Measurements from ENCODE around the gene ITSN1.
"Not testable (repeated sequence)": the region's sequence is repeated elsewhere in the genome, so short reads cannot be mapped to it uniquely, and the experiment has no call there.

ITSN1 gene

DNA sequence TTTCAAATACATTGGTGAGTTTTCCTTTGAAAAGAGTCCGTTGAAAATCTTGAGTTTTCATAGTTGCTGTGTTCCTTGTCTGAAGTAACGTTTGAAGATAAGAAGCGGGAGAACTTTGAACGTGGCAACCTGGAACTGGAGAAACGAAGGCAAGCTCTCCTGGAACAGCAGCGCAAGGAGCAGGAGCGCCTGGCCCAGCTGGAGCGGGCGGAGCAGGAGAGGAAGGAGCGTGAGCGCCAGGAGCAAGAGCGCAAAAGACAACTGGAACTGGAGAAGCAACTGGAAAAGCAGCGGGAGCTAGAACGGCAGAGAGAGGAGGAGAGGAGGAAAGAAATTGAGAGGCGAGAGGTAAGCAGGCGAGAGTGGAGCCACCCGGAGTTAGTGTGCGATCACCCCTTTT lies 129.7 kb downstream of the ITSN1 start:
- DNase-seq (ENCODE audit: low read depth) = no peak

- no peak for DNase-seq (ENCODE audit: low read depth)
Measured at GRCh38 chr21:33774551-33774950, 132.2 kb downstream of the ITSN1 start.

DNA sequence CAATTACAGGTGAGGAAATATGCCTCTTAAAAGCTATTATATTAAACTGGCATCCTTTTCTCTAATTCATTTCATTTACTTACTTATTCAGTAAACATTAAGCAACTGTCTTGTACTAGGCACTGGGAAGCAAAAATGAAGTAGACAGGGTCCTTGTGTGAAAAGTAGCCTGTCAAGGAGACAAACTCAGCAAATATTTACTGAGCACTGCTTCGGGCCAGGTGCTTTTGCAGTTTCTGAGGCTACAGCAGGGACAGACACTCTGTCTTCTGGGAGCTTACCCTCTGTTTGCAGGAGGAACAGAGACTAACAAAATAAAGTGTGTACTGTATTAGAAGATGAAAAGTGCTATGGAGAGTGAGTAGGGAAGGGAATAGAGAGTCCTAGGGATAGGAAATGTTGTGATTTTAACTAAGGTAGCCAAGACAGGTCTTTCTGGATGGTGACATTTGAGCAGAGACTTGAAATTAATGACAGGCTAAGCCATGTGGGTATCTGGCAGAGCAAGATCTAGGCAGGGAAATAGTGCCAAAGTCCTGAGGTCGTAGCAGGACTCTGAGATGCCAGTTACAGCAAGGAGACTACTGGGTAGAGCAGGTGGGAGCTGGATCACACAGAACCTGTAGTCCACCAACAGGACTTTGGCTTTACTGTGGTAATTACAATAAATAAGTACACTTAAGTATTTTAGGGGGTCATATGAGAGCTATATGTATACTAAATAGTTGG lies 133.0 kb downstream of the ITSN1 start:
- DNase-seq (ENCODE audit: low read depth) = no peak

DNA sequence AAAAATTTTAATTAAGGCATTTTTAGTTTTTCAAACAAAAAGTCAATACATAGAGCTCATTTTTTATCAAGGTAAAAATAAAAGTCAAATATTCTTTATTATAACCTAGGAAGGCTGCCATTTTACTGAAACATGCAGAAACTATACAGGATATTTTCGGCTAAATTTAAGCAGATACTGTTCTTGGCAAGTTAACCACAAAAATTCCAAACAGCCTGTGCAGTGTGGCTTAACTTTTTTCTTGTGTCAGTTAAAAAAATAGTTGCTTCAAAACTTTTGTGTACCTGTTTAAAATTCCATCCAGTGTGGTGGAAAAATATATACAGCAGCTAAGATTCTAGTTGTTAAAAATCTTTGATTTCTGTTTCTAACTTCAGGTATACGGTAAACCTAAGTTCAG lies 138.3 kb downstream of the ITSN1 start:
- DNase-seq (ENCODE audit: low read depth) = no peak

- no peak for DNase-seq (ENCODE audit: low read depth)
Measured at GRCh38 chr21:33781121-33781520, 138.8 kb downstream of the ITSN1 start.

DNA sequence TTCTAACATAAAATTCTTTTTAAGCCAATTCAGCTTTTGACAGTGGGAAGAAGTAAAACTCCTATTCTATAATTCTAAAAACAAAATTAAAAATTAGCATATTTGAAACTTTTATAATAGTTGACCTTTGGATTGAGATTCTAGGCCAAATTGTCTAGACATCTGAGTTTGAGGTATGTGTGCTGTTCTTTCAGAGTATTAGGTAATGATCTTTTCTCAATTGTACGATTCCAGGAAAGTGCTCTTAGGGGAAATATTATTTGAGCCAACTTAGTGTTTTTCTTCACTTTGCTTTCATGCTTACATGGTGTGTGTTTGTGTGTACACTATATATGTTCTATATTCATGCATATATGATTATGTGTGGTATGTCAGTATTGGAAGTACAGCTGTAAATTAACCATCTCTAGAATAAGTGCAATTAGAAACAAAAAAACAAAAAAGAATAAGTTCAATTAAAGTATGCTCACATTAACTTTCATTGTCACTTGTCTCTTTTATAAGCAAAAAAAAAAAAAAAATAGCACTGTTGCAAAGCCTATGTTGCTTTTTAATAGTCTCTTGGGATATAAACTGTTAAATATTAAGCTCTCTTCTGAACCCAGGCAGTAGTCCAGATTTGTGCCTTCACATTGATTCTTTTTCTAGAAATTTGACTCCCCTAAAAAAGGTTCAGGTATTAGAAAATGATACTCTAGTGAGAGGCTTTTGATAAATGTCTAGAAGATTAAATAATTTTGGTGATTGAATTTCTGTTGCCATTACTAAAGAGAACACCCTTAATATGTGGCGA lies 141.1 kb downstream of the ITSN1 start:
- DNase-seq (ENCODE audit: low read depth) = no peak

GRCh38 chr21:33787431-33787830 lies 145.1 kb downstream of the ITSN1 start:
- no peak for DNase-seq (ENCODE audit: low read depth)

DNA sequence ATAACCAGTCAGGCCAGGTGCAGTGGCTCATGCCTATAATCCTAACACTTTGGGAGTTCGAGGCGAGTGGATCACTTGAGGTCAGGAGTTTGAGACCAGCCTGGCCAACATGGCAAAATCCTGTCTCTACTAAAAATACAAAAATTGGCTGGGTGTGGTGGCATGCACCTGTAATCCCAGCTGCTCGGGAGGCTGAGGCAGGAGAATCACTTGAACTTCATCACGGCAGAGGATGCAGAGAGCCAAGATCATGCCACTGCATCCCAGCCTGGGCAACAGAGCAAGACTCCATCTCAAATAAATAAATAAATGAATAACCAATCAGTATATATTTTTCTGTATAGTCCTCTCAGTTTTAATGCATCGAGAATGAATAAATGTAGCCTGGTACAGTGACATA lies 146.1 kb downstream of the ITSN1 start:
- DNase-seq (ENCODE audit: low read depth) = not testable (repeated sequence)

DNA sequence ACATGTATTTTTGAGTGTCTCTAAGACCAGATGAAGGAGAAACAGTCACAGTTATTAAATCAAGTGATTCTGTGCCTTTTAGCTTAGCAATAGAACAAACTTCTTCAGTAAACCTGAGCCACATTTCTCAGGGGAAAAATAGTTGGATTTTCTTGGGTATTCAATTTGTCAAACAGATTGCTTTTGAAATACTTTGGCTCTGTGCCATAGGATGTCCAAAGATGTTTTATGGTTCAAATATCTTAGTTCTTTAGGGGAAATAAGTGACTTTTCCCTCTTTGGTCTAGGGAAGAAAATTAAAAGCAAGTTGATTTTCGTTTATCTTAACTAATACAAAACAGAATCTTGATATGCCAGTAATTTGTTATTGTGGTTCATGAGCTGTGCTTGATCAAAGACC lies 147.4 kb downstream of the ITSN1 start:
- DNase-seq (ENCODE audit: low read depth) = peak; percentile 20

DNA sequence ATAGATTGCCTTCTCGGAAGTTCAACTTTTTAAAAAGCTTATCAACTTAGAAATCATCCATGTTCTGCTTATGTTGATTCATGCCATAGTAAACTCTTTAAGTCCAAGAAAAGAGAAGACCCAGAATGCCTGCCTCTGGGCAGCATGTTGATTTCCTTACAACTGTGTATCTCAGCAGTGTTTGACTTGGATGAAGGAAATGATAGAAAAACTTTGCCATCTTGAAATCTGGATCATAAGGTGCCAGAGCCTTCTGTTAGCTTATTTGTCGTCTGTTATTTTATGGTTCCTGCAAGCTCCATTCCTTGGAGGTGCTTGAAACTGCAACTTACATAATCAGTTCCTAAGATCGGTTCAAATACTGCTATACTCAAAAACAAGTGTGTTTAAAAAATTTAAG lies 148.8 kb downstream of the ITSN1 start:
- no peak for DNase-seq (ENCODE audit: low read depth)

DNA sequence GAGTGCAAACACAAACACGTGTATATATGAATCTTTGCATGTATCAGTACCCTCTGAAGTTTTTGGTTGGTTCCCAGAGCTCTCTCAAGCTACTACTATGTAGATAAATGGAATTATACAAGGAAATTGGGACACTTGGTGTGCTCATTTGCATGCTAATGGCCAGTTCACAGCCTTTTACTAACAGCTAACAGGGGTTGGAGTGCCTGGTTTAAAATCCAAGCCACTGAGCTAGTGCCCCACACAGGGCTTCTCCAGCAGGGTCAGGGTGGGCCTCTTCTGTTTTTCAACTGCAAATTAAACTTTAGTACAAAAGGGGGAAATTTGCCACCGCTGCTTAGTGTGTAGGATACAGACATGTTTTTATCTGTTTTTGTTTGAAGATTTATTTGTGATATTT lies 152.3 kb downstream of the ITSN1 start:
- DNase-seq (ENCODE audit: low read depth) = no peak

DNA sequence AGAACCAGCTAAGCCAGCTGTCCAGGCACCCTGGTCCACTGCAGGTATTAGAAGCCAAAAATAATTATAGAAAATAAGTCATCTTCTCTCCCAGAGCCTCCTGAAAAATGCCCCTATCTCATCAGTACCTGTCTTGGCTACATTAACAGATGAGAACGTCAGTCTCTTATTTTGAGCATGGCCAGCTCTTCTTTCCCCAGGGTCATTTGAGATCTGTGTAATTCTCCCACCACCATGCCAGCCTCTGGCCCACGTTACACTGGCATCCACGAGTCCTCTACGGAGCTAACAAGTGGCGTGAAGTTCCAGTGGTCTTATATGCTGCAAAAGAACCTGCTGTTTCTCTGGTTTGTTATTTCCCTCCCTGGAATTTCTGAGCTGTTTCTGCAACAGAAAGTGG lies 155.3 kb downstream of the ITSN1 start:
- no peak for DNase-seq (ENCODE audit: low read depth)

- peak; percentile 5 for DNase-seq (ENCODE audit: low read depth)
Measured at GRCh38 chr21:33799378-33800090, 157.2 kb downstream of the ITSN1 start.

DNA sequence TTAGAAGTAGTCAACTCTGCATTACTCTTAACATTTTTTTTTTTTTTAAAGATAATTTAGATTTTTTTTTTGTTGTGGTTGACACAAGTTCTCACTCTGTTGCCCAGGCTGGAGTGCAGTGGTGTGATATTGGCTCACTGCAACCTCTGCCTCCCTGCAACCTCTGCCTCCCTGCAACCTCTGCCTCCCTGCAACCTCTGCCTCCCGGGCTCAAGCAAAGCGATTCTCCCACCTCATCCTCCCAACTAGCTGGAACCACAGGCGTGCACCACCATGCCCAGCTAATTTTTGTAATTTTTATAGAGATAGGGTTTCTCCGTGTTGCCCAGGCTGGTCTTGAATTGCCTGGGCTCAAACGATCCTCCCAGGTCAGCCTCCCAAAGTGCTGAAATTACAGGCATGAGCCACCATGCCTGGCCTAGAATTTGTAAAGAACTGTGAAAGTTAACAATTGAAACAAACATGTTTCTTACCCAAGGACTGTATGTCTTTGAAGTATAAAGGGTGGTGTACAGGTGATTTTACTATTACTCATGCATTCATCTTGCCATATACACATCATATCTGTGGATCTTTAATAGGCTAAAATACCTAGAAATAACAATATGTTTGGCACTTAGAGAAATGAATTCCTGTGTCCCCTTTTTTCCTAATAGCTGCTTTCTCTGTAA lies 158.6 kb downstream of the ITSN1 start:
- no peak for DNase-seq (ENCODE audit: low read depth)

DNA sequence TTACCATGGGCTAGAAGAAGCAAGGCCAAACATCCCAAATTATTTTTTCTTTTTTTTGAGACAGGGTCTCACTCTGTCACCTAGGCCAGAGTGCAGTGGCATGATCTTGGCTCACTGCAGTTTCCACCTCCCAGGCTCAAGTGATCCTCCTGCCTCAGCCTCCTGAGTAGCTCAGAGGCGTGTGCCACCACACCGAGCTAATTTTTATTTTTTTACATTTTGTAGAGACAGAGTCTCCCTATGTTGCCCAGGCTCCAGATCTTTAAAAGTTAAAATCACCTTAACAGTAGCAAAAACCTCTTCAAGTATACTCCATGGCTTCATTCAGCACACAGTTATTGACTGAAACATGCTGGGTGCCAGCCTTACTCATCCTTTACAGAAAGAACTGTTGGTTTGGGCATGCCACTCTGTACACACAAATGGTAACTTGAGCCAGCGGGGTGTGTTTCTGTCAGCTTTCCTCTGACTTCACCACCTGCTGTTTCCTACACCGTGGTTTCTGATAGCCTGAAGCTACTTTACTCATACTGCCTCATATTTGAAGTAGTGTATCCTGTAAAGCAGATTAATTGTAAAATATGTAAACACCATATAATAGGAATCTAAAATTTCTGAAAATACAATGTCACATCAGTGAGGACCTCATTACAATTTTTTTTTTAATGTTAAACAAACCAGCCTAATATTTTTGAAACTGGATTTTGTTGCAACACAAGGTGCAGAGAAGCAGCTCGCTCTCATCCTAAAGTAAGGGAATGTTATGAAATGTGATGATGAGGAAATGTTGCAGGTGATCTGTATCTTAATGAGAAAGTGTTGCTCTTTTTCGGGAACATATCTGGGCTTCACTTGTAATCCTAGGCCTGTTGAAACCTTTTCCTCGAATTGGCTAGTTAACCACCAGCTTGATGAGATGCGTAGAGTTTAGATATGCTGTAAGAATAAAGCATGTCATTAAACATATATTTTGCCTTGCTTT lies 159.4 kb downstream of the ITSN1 start:
- peak; percentile 38 for DNase-seq (ENCODE audit: low read depth)

DNA sequence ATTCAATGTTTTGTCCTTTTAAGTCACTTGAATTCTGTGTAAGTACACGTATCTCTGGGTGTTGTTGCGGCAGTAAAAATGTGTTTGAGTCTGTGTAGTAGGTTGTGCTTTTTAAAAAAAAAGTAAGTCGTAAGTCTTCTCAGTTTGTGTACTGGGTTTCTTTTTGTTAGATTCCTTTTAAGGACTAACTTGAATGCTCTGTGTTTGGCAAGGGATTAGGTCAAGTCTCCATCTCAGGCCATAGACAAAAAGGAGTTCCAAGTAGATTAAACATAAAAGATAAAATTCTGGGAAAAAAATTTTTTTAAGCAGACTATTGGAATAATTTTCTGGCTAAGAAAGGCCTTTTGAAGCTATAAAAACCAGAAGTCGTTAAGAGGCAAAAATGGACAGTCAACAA lies 160.2 kb downstream of the ITSN1 start:
- DNase-seq (ENCODE audit: low read depth) = no peak

DNA sequence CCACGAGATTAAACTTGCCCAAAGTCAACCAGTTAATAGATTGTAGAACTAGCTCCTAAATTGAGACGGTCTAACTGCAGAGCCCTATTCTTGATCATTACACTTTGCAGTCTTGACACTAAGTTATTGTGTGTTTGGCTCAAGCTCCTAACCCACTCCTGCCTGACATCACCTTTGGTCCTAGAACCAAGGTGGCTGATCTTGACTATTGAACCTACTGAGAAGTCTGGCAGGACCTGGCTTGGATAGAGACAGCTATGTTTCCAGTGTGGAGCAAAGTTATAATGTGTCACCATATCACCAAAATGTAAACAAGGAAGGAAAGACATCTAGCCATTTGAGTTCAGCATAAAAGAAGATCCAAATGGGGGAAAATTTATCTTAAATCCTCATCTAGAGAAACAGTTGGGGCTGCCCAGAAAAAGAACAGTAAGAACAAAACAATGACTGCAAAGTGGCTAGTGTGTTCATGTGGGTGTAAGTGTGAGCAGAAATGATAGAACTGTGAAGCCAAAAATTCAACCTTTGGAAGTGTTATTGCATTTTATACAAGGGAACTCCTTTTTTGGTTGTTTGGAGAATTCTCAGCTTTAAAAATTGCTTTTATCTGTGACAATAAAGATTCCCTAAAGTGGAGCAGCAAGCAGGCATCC lies 166.5 kb downstream of the ITSN1 start:
- no peak for DNase-seq (ENCODE audit: low read depth)

- no peak for DNase-seq (ENCODE audit: low read depth)
Measured at GRCh38 chr21:33810766-33811165, 168.5 kb downstream of the ITSN1 start.

DNA sequence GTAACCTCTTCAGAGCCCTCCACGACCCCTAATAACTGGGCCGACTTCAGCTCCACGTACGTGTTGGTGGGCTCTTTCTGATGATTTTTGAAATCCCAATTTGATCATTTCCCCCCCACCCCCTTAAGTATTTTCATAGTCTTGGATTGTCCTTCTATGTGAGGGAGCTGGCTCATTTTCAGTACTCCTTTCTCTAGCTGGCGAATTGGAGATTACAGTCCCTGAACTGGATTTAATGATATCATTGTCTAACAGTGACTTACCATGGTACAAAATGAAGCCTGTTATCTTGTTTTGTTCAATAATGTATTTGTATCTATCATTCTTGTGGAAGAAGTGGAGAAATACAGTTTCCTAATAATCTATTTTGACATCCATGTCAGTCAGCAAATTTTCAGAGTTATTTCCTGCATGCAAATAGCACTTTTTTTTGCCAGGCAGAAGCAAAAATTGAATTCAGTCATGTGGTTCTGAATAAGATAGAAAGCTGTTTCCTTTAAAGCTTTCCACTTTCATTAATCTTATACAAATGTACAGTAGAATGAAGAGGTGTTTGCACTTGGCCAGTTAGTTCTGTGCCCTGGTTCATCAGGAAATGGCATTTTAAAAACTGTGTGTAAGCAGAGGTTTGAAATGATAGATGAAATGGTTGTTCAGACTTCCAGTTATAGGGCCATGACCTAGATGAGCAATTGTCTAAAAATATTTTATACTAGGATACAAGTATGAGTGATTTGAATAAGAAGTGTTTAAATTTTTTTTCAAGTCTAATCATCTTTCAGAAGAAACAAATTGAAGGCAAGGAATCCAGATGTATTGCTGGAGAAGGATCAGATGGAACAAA lies 169.1 kb downstream of the ITSN1 start:
- DNase-seq (ENCODE audit: low read depth) = no peak

Measured in fibroblast of the conjunctiva (primary cell).